IMR-90 (cell line): ENCODE data around the gene GPT2. TPM values are rescaled to one million over a fixed set of nuclear protein-coding genes. Genes with fewer than 3 reads are reported as not detected.

Experiments
- ATAC-seq: fragments of 200-7000 bp; cut with Tn5 transposase; 2 replicates; pipeline ENCODE4 v1.9.1; 2020; ENCODE audit warnings: low read depth, mild to moderate bottlenecking, moderate library complexity
- BruUV-seq: library from RNA; stranded (reverse); fragments of 400-500 nt; replicated peaks from 2 replicates; lab custom pipeline; 2021; lab: Mats Ljungman, UMichigan
- CTCF ChIA-PET: fragments of 300-600 bp; formaldehyde crosslinking; extraction: SDS; loops from one replicate; lab custom pipeline; 2021; ENCODE audit warnings: antibody characterized with exemption; lab: Yijun Ruan, JAX
- POLR2A ChIA-PET: fragments of 300-600 bp; sonication (Branson Sonifier 250); formaldehyde crosslinking; loops from one replicate; lab custom pipeline; 2022; ENCODE audit warnings: antibody characterized with exemption; ENCODE audit not compliant: unreplicated experiment; lab: Charles Lee
- DNase-seq: peaks from one replicate; pipeline ENCODE4 v3.0.0; 2013
- H2AFZ ChIP-seq: replicated peaks from 2 replicates; pipeline ENCODE3; 2013; ENCODE audit warnings: low read length, mild to moderate bottlenecking; ENCODE audit not compliant: poor library complexity
- H2AK5ac ChIP-seq: 2 replicates; pipeline ENCODE4 v1.6.1; 2013; ENCODE audit warnings: low read depth, low read length, inconsistent platforms
- H2AK9ac ChIP-seq: replicated peaks from 2 replicates; pipeline ENCODE3; 2013; ENCODE audit warnings: mild to moderate bottlenecking, low read depth, low read length, moderate library complexity; ENCODE audit not compliant: poor library complexity
- H2BK120ac ChIP-seq: 2 replicates; pipeline ENCODE4 v1.6.1; 2013; ENCODE audit warnings: low read depth, low read length, inconsistent platforms
- H2BK15ac ChIP-seq: 3 replicates; pipeline ENCODE4 v1.6.1; 2013; ENCODE audit warnings: low read depth, low read length, inconsistent platforms
- H2BK20ac ChIP-seq: 2 replicates; pipeline ENCODE4 v1.6.1; 2013; ENCODE audit warnings: low read depth, mild to moderate bottlenecking, inconsistent platforms, low read length, moderate library complexity
- H2BK5ac ChIP-seq: 2 replicates; pipeline ENCODE4 v1.6.1; 2013; ENCODE audit warnings: mild to moderate bottlenecking, low read depth, low read length, inconsistent platforms; ENCODE audit not compliant: poor library complexity, severe bottlenecking
- H3K14ac ChIP-seq: replicated peaks from 2 replicates; pipeline ENCODE4 v1.6.1; 2013; ENCODE audit warnings: low read depth, low read length, inconsistent platforms
- H3K18ac ChIP-seq: 2 replicates; pipeline ENCODE4 v1.6.1; 2013; ENCODE audit warnings: low read depth, low read length, control low read depth
- H3K23ac ChIP-seq: 2 replicates; pipeline ENCODE4 v1.6.1; 2013; ENCODE audit warnings: low read depth, low read length, inconsistent platforms
- H3K27ac ChIP-seq: 2 replicates; pipeline ENCODE4 v1.5.1; 2013; ENCODE audit warnings: mild to moderate bottlenecking, control low read depth, low read length; ENCODE audit not compliant: insufficient read depth
- H3K27me3 ChIP-seq: 2 replicates; pipeline ENCODE4 v1.6.1; 2013; ENCODE audit warnings: low read length; ENCODE audit not compliant: control insufficient read depth, insufficient read depth
- H3K36me3 ChIP-seq: 2 replicates; pipeline ENCODE4 v1.6.1; 2013; ENCODE audit warnings: low read length, mixed read lengths; ENCODE audit not compliant: control insufficient read depth, insufficient read depth
- H3K4ac ChIP-seq: 2 replicates; pipeline ENCODE4 v1.6.1; 2013; ENCODE audit warnings: low read depth, low read length, inconsistent platforms
- H3K4me1 ChIP-seq: 2 replicates; pipeline ENCODE4 v1.6.1; 2013; ENCODE audit warnings: low read length, mixed read lengths; ENCODE audit not compliant: control insufficient read depth, insufficient read depth
- H3K4me2 ChIP-seq: 2 replicates; pipeline ENCODE4 v1.6.1; 2013; ENCODE audit warnings: low read depth, mild to moderate bottlenecking, control low read depth, low read length, moderate library complexity
- H3K4me3 ChIP-seq: 2 replicates; pipeline ENCODE4 v1.5.1; 2013; ENCODE audit warnings: low read depth, mild to moderate bottlenecking, control low read depth, low read length, moderate library complexity; ENCODE audit not compliant: insufficient read depth
- H3K56ac ChIP-seq: 2 replicates; pipeline ENCODE4 v1.6.1; 2013; ENCODE audit warnings: low read length, inconsistent platforms; ENCODE audit not compliant: insufficient read depth; ENCODE audit errors: extremely low read depth
- H3K79me1 ChIP-seq, 2 experiments: 2 replicates each; pipeline ENCODE4 v1.6.1; 2013; ENCODE audit warnings: low read length in 2 of 2, inconsistent platforms in 1 of 2, low read depth in 1 of 2
- H3K9ac ChIP-seq: 2 replicates; pipeline ENCODE4 v1.6.1; 2013; ENCODE audit warnings: low read depth, low read length, control low read depth
- H3K9me1 ChIP-seq: 2 replicates; pipeline ENCODE4 v1.6.1; 2013; ENCODE audit warnings: low read length, inconsistent platforms; ENCODE audit not compliant: insufficient read depth
- H3K9me3 ChIP-seq: 2 replicates; pipeline ENCODE4 v1.6.1; 2013; ENCODE audit warnings: low read length; ENCODE audit not compliant: control insufficient read depth, insufficient read depth
- H4K20me1 ChIP-seq: 2 replicates; pipeline ENCODE4 v1.6.1; 2013; ENCODE audit warnings: low read length, inconsistent platforms; ENCODE audit not compliant: insufficient read depth
- H4K5ac ChIP-seq: 2 replicates; pipeline ENCODE4 v1.6.1; 2013; ENCODE audit warnings: mild to moderate bottlenecking, low read depth, low read length, control low read depth
- H4K8ac ChIP-seq, 2 experiments: 2 replicates each; pipeline ENCODE4 v1.6.1; 2013; ENCODE audit warnings: low read depth in 2 of 2, low read length in 2 of 2, control low read depth in 1 of 2, inconsistent platforms in 1 of 2
- H4K91ac ChIP-seq: 2 replicates; pipeline ENCODE4 v1.6.1; 2013; ENCODE audit warnings: low read depth, low read length, inconsistent platforms; ENCODE audit not compliant: insufficient read depth
- RAD21 ChIP-seq: IDR thresholded peaks from 2 replicates; pipeline ENCODE4 v1.6.1; 2012; ENCODE audit warnings: low read length, improper control_type of control experiment
- SMC3 ChIP-seq: fragments of 150-350 bp; IDR thresholded peaks from 2 replicates; pipeline ENCODE4 v1.6.1; 2016; ENCODE audit warnings: low read depth, mild to moderate bottlenecking, antibody characterized with exemption, low read length, moderate library complexity
- WGBS, 2 experiments: methylation state at CpG; one replicate each; pipeline versions ENCODE4 v1.1.5 to v1.1.7; 2013; ENCODE audit warnings: missing lambda C conversion rate in 2 of 2; ENCODE audit not compliant: insufficient read length in 1 of 2; ENCODE audit errors: extremely low coverage in 2 of 2; 5-methylcytosine and 5-hydroxymethylcytosine counted together
- dilution Hi-C: fragments of 300-500 bp; cut with HindIII; formaldehyde crosslinking; loops from one replicate; pipeline ENCODE4 v1.14.3; 2018; ENCODE audit warnings: low sequenced_read_pairs; ENCODE audit not compliant: unreplicated experiment
- in situ Hi-C: fragments of 300-500 bp; cut with MboI; formaldehyde crosslinking; loops from 3 replicates; pipeline ENCODE4 v1.14.3; 2019; ENCODE audit warnings: low sequenced_read_pairs, inconsistent platforms, mixed read lengths
- intact Hi-C: fragments of 100-400 bp; cut with micrococcal nuclease; formaldehyde crosslinking; loops from 2 replicates; pipeline ENCODE4 v1.10.0; 2022
- polyA plus RNA-seq, 3 experiments: library from polyadenylated mRNA; depleted of rRNA; stranded (reverse); fragments of >200 nt; gene quantifications; 2 replicates each; pipeline ENCODE4 v1.2.3, GENCODE V29; 2012; ENCODE audit warnings: low replicate concordance in 1 of 3
- total RNA-seq: library from RNA; depleted of rRNA; stranded (reverse); fragments of >200 nt; gene quantifications from 2 replicates; pipeline ENCODE4 v1.2.3, GENCODE V29; 2012

GPT2 gene
- total and polyA plus RNA-seq, 2 of the 4 experiments (the other 2 are of a cell fraction): 26.4 to 31.5 TPM

- Histone ChIP-seq H4K5ac (no peak overlapping the region), H4K20me1 (peaks cover 43% of the 10 kb centered on the region), H3K9me3 (no peaks in the 10 kb centered on the region), H2AFZ (no peak overlapping the region), H2BK20ac (no peak overlapping the region), H3K4me3 (no peak overlapping the region), H3K9me1 (peaks cover 18% of the 10 kb centered on the region), H2BK15ac (no peak overlapping the region), H3K9ac (no peak overlapping the region), H2AK5ac (no peak overlapping the region), H2BK5ac (no peak overlapping the region), H3K56ac (no peak overlapping the region), H3K36me3 (peaks cover 10% of the 10 kb centered on the region; the same call in 1 of the 2 replicates), H3K14ac (no peak overlapping the region), H3K79me1 (peaks cover 28 to 75% of the 10 kb centered on the region in 2 experiments), H3K27me3 (no peaks in the 10 kb centered on the region), H3K4me2 (no peak overlapping the region), H3K18ac (no peak overlapping the region), H2AK9ac (no peak overlapping the region), H3K23ac (no peak overlapping the region), H3K4ac (no peak overlapping the region), H2BK120ac (no peak overlapping the region), H3K4me1 (peaks cover 18% of the 10 kb centered on the region), H4K8ac (no peak overlapping the region), H4K91ac (no peak overlapping the region), H3K27ac (no peak overlapping the region)
- ATAC-seq: no peak
- intact Hi-C loops: loop anchor here (5.0 kb wide), 1 partner anchor 37 kb away; no protein-coding TSS in a partner anchor
- TF ChIP-seq SMC3 (no peak), RAD21 (no peak)
- ChIA-PET CTCF (no interaction called here), POLR2A (no interaction called here)
- dilution Hi-C loops: no loop called here
- DNase-seq: no peak
- WGBS, 2 experiments: 93% methylated on average over 2 of the region's 5 CpGs; no CpG with 5 or more reads in 1 of the 2 experiments
- in situ Hi-C loops: no loop called here
- BruUV-seq: no TSS peak
Measured at GRCh38 chr16:46889245-46889941, 5.2 kb downstream of the GPT2 start.
